Endothelial cell of umbilical vein (primary cell): ENCODE results near the gene GSTM4. TPM values are rescaled to one million over a fixed set of nuclear protein-coding genes. Genes with fewer than 3 reads are reported as not detected.

Experiments used
- BruUV-seq: library from RNA; stranded (reverse); fragments of 400-500 nt; replicated peaks from 2 replicates; lab custom pipeline; 2021; lab: Mats Ljungman, UMichigan
- CTCF ChIA-PET: fragments of 300-600, 350-600 bp; sonication (Branson Sonifier 250); formaldehyde crosslinking; loops from one replicate; lab custom pipeline; 2021; ENCODE audit warnings: antibody characterized with exemption, inconsistent platforms; lab: Charles Lee
- POLR2A ChIA-PET: fragments of 300-600, 350-600 bp; sonication (Branson Sonifier 250); formaldehyde crosslinking; loops from one replicate; lab custom pipeline; 2021; ENCODE audit warnings: antibody characterized with exemption, inconsistent platforms; lab: Charles Lee
- DNase-seq: peaks from one replicate; pipeline ENCODE4 v3.0.0-alpha.2; 2011; ENCODE audit warnings: low read depth, low spot score
- FAIRE-seq: peaks from 2 replicates; lab custom pipeline; 2011; peaks lifted over from hg19 to GRCh38; lab: Jason Lieb, UNC
- H2AFZ ChIP-seq: 2 replicates; pipeline ENCODE4 v1.6.0; 2012; ENCODE audit warnings: low read depth, low read length, control low read depth, inconsistent platforms
- H3K27ac ChIP-seq: 2 replicates; pipeline ENCODE4 v1.5.1; 2011; ENCODE audit warnings: low read depth, mild to moderate bottlenecking, control low read depth, low read length, moderate library complexity; ENCODE audit not compliant: insufficient read depth
- H3K27me3 ChIP-seq, 2 experiments: 2 replicates each; pipeline versions ENCODE4 v1.6.0 to v1.6.1; 2011; ENCODE audit warnings: low read length in 2 of 2, mixed read lengths in 1 of 2; ENCODE audit not compliant: control insufficient read depth in 2 of 2, insufficient read depth in 2 of 2
- H3K36me3 ChIP-seq, 2 experiments: 2 replicates in 1 of 2; 3 replicates in 1 of 2; pipeline ENCODE4 v1.5.1; 2011; ENCODE audit warnings: low read length in 2 of 2, mild to moderate bottlenecking in 1 of 2, moderate library complexity in 1 of 2; ENCODE audit not compliant: control insufficient read depth in 2 of 2, insufficient read depth in 2 of 2; ENCODE audit errors: extremely low read depth in 1 of 2
- H3K4me1 ChIP-seq: 3 replicates; pipeline ENCODE4 v1.5.1; 2011; ENCODE audit warnings: mild to moderate bottlenecking, low read length; ENCODE audit not compliant: control insufficient read depth, insufficient read depth; ENCODE audit errors: extremely low read depth
- H3K4me2 ChIP-seq: 2 replicates; pipeline ENCODE4 v1.6.1; 2011; ENCODE audit warnings: low read length, control low read depth, mixed read lengths; ENCODE audit not compliant: insufficient read depth
- H3K4me3 ChIP-seq, 3 experiments: fragments of 200-600 bp in 1 of 3; sonication (generic), shearing (Covaris generic) in 1 of 3; replicated peaks in 1 of 3; 2 replicates each; pipeline ENCODE4 v1.5.1; 2011 to 2016; ENCODE audit warnings: control low read depth in 3 of 3, low read length in 3 of 3, mild to moderate bottlenecking in 2 of 3, inconsistent platforms in 1 of 3, low read depth in 1 of 3, moderate library complexity in 1 of 3; ENCODE audit not compliant: insufficient read depth in 1 of 3
- H3K79me2 ChIP-seq: 2 replicates; pipeline ENCODE4 v1.6.0; 2012; ENCODE audit warnings: low read length, inconsistent platforms; ENCODE audit not compliant: control insufficient read depth, insufficient read depth
- H3K9ac ChIP-seq: replicated peaks from 2 replicates; pipeline ENCODE3; 2011; ENCODE audit warnings: low read length, control low read depth; ENCODE audit not compliant: insufficient read depth; ENCODE audit errors: extremely low read depth
- H3K9me1 ChIP-seq: replicated peaks from 3 replicates; pipeline ENCODE4 v1.6.0; 2011; ENCODE audit warnings: mild to moderate bottlenecking, low read length; ENCODE audit not compliant: control insufficient read depth, insufficient read depth; ENCODE audit errors: extremely low read depth
- H3K9me3 ChIP-seq: replicated peaks from 2 replicates; pipeline ENCODE4 v1.5.1; 2012; ENCODE audit warnings: low read length, inconsistent platforms; ENCODE audit not compliant: control insufficient read depth, insufficient read depth
- H4K20me1 ChIP-seq: replicated peaks from 2 replicates; pipeline ENCODE3; 2011; ENCODE audit warnings: mild to moderate bottlenecking, low read length; ENCODE audit not compliant: control insufficient read depth, insufficient read depth; ENCODE audit errors: extremely low read depth
- CTCF ChIP-seq, 2 donors: IDR thresholded peaks; 1 replicate in 1 of 2; 2 replicates in 1 of 2; pipeline ENCODE4 v1.5.1; 2011; ENCODE audit warnings: low read length in 2 of 2, mild to moderate bottlenecking in 2 of 2, moderate library complexity in 2 of 2, control low read depth in 1 of 2, inconsistent platforms in 1 of 2, low read depth in 1 of 2; ENCODE audit not compliant: insufficient read depth in 1 of 2; ENCODE audit errors: extremely low read depth in 1 of 2
- EZH2 ChIP-seq: IDR thresholded peaks from 2 replicates; pipeline ENCODE4 v1.6.1; 2012; ENCODE audit warnings: borderline replicate concordance, low read depth, mild to moderate bottlenecking, moderate library complexity, low read length, inconsistent platforms; ENCODE audit not compliant: severe bottlenecking
- FOS ChIP-seq: IDR thresholded peaks from 2 replicates; pipeline ENCODE4 v1.6.1; 2011; ENCODE audit warnings: mild to moderate bottlenecking, low read length, moderate library complexity, borderline replicate concordance; ENCODE audit not compliant: insufficient read depth
- GATA2 ChIP-seq: IDR thresholded peaks from 2 replicates; pipeline ENCODE4 v1.7.0; 2011; ENCODE audit warnings: low read depth, mild to moderate bottlenecking, moderate library complexity, mixed read lengths, low read length; ENCODE audit not compliant: insufficient read length, insufficient read depth
- JUN ChIP-seq: IDR thresholded peaks from 2 replicates; pipeline ENCODE4 v1.6.1; 2011; ENCODE audit warnings: borderline replicate concordance, low read depth; ENCODE audit not compliant: insufficient read length, insufficient read depth
- MYC ChIP-seq: IDR thresholded peaks from one replicate; pipeline ENCODE4 v1.6.1; 2011; ENCODE audit warnings: mild to moderate bottlenecking, low read depth, low read length
- POLR2A ChIP-seq: IDR thresholded peaks from 2 replicates; pipeline ENCODE4 v1.6.1; 2012; ENCODE audit warnings: low read depth, mild to moderate bottlenecking, control low read depth, low read length
- POLR2AphosphoS5 ChIP-seq: IDR thresholded peaks from 2 replicates; pipeline ENCODE4 v1.6.1; 2012; ENCODE audit warnings: low read depth, mild to moderate bottlenecking, control low read depth, low read length, moderate library complexity; ENCODE audit not compliant: insufficient read depth
- dilution Hi-C: fragments of 300-500 bp; cut with MboI; formaldehyde crosslinking; loops from one replicate; pipeline ENCODE4 v1.15.0; 2019; ENCODE audit warnings: low sequenced_read_pairs; ENCODE audit not compliant: extremely low pct_ligation_motif_present
- intact Hi-C: fragments of 100-400 bp; cut with micrococcal nuclease; formaldehyde crosslinking; loops from one replicate; pipeline ENCODE4 v1.10.0; 2022
- polyA plus RNA-seq, 4 experiments: library from polyadenylated mRNA; depleted of rRNA in 3 of 4; stranded (reverse) in 3 of 4; unstranded in 1 of 4; fragments of >200 nt; gene quantifications; 2 replicates each; pipeline versions ENCODE4 v1.2.1 to v1.2.3, GENCODE V29; 2011 to 2012; ENCODE audit warnings: missing spikeins in 1 of 4
- total RNA-seq: library from RNA; stranded (reverse); gene quantifications from 2 replicates; pipeline ENCODE4 v1.2.3, GENCODE V29; 2021
- TF ChIP-seq, protein P1 (sequence below): IDR thresholded peaks from 2 replicates; pipeline ENCODE4 v1.6.1; 2011; ENCODE audit not compliant: insufficient read depth, insufficient read length

GSTM4 gene
- total and polyA plus RNA-seq, 2 donors (not counting 3 experiments of a cell fraction or from before 2014, with no cell fraction given), result 9.5 to 11.6 TPM

DNA sequence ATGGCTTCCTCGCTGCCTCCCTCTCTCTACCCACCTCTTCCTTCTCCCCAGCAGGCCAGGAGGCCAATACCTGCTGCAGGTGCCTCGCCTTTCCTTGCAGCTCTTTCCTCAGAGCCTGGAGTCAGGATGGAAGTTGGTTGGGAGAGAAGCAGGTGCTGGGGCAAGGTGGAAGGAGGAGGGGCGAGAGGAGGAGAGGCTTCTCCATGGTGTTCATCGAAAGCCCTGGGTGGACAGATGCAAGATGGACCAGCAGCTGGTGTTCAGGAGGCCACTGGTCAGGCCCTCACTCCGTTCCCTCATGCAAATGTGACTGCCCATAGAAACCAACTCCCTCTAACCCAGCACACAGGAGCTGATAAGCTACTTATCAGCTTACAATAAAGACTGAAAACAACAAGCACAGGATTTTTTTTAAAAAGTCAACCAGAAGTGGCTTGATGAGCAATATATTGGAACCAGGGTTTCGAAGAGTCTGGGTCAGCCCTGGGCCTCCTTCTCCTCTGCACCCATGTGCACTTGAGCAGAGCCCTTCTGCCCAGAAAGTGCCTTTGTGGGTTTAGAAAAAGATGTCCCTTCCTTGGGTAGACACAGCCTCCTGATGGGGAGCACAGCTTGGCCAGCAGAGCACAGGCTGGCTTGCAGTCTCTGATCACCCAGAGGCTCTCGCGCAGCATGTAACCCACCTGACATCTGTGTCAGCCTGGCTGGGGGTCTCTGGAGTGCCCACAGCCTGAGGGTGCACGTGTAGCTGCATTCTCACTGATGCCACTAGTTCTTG lies 16.6 kb upstream of the GSTM4 start:
- dilution Hi-C loops (no loop called here), intact Hi-C loops (no loop called here)
- no peaks in the 10 kb centered on the region for H3K4me1 ChIP-seq
- H3K27ac ChIP-seq, result no peak overlapping the region
- POLR2A ChIA-PET, result interaction anchor here (1.0 to 1.4 kb wide), 5 partner anchors 91 to 346 kb away, joined by 4 to 7 read pairs (median 5); partner anchors contain the start of genes AHCYL1 and GNAI3
- H3K4me2 ChIP-seq, result no peak overlapping the region
- CTCF ChIA-PET, result interaction anchor here (0.7 to 15.2 kb wide), 45 partner anchors 9 to 345 kb away, joined by 3 to 565 read pairs (median 12); partner anchors contain the start of genes AHCYL1, AMPD2, GNAI3 and GNAT2
- H3K27me3 ChIP-seq, result no peaks in the 10 kb centered on the region
- FAIRE-seq (no peak), DNase-seq (no peak)
- H3K79me2 ChIP-seq, result no peaks in the 10 kb centered on the region
- H3K4me3 ChIP-seq, result no peak overlapping the region
- H3K9me3 ChIP-seq, result no peaks in the 10 kb centered on the region
- no peak overlapping the region for H2AFZ ChIP-seq
- H3K9ac ChIP-seq, result no peak overlapping the region
- H3K9me1 ChIP-seq, result no peaks in the 10 kb centered on the region
- H4K20me1 ChIP-seq, result no peaks in the 10 kb centered on the region
- BruUV-seq, result no TSS peak
- TF ChIP-seq MYC (no peak), GATA2 (no peak)
- H3K36me3 ChIP-seq, result no peaks in the 10 kb centered on the region

DNA sequence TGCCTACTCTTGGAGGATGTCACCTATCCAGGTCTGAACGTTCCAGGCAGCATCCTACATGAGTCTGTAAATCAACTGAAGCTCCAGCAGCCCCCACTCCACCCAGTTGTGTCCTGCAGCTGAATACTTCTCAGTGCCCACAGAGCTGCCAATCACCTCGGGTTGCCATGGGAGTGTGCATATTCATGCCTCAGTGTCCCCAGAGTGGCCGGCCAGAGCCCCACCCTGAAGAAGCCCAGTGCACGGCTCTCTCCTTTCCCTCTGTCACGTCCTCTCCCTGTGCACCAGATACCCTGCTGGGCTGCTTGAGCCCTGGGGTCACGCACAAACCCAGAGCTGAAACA lies 16.1 kb upstream of the GSTM4 start:
- no peak overlapping the region for H2AFZ ChIP-seq
- ChIA-PET POLR2A (interaction anchor here (1.0 to 1.4 kb wide), 5 partner anchors 92 to 345 kb away, joined by 4 to 7 read pairs (median 5); partner anchors contain the start of genes AHCYL1 and GNAI3), CTCF (interaction anchor here (0.5 to 15.2 kb wide), 70 partner anchors 10 to 466 kb away, joined by 3 to 565 read pairs (median 6); partner anchors contain the start of genes AHCYL1, AMPD2, EPS8L3 and GNAI3)
- H3K9ac ChIP-seq, result no peak overlapping the region
- H3K4me2 ChIP-seq, result no peak overlapping the region
- no peaks in the 10 kb centered on the region for H3K36me3 ChIP-seq
- H3K27ac ChIP-seq, result no peak overlapping the region
- H3K27me3 ChIP-seq, result no peaks in the 10 kb centered on the region
- no peaks in the 10 kb centered on the region for H3K9me3 ChIP-seq
- dilution Hi-C loops, result no loop called here
- no TSS peak for BruUV-seq
- no peak for DNase-seq
- FAIRE-seq, result no peak
- no peak overlapping the region for H3K4me3 ChIP-seq
- no peak for TF ChIP-seq CTCF (IDR thresholded peaks at IDR 0.05; ENCODE audit: extremely low read depth in 1 of 2, insufficient read depth in 1 of 2, low read depth in 1 of 2, low read length in 2 of 2)
- TF ChIP-seq EZH2, result no peak
- TF ChIP-seq, protein P1, sequence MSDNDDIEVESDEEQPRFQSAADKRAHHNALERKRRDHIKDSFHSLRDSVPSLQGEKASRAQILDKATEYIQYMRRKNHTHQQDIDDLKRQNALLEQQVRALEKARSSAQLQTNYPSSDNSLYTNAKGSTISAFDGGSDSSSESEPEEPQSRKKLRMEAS, result no peak
- no peak for TF ChIP-seq JUN
- no peak for TF ChIP-seq POLR2A
- no peak for TF ChIP-seq FOS
- no peak for TF ChIP-seq GATA2
- TF ChIP-seq POLR2AphosphoS5, result no peak
- no peak for TF ChIP-seq MYC
- H3K9me1 ChIP-seq, result no peaks in the 10 kb centered on the region
- intact Hi-C loops, result loop anchor here (1.0 to 5.0 kb wide), 2 partner anchors 94 to 143 kb away; no protein-coding TSS in a partner anchor
- H3K79me2 ChIP-seq, result no peaks in the 10 kb centered on the region
- H4K20me1 ChIP-seq, result no peaks in the 10 kb centered on the region
- no peaks in the 10 kb centered on the region for H3K4me1 ChIP-seq
